ENCODE results near the gene NCF4. TPM values are rescaled to one million over a fixed set of nuclear protein-coding genes. Genes with fewer than 3 reads are reported as not detected.

NCF4 gene
- total and polyA plus RNA-seq, 2 donors (not counting 1 experiment from before 2014, with no cell fraction given): 118 to 175 TPM

- intact Hi-C loops (cut with micrococcal nuclease): no loop called here
- Histone ChIP-seq H4K20me1 (ENCODE audit: control insufficient read depth, insufficient read depth, low read length, poor library complexity, severe bottlenecking) (no peaks in the 10 kb centered on the region), H3K4me1 (ENCODE audit: control insufficient read depth in 2 of 2, insufficient read depth in 2 of 2, low read length in 2 of 2) (peaks cover 6 to 7% of the 10 kb centered on the region in 2 donors), H3K4me3 (ENCODE audit: control extremely low read depth in 1 of 5, extremely low read depth in 1 of 5, insufficient read depth in 1 of 5, low read depth in 2 of 5, low read length in 4 of 5) (no peak overlapping the region), H3K36me3 (replicated peaks in 1 of 2; ENCODE audit: control extremely low read depth in 1 of 2, control insufficient read depth in 1 of 2, extremely low read depth in 1 of 2, insufficient read depth in 2 of 2, low read length in 1 of 2) (no peaks in the 10 kb centered on the region), H2AFZ (ENCODE audit: insufficient read depth, low read depth, low read length, poor library complexity, severe bottlenecking) (no peak overlapping the region), H3K9me3 (ENCODE audit: control extremely low read depth in 1 of 3, control insufficient read depth in 2 of 3, insufficient read depth in 1 of 3, low read length in 2 of 3) (peaks cover 0 to 28% (median 28%) of the 10 kb centered on the region in 3 donors), H3K4me2 (replicated peaks; ENCODE audit: low read depth, low read length, poor library complexity, severe bottlenecking) (no peak overlapping the region), H3K27ac (ENCODE audit: low read length in 2 of 2) (no peak overlapping the region), H3K27me3 (replicated peaks in 1 of 4; ENCODE audit: control extremely low read depth in 1 of 4, control insufficient read depth in 3 of 4, insufficient read depth in 4 of 4, low read length in 3 of 4) (no peaks in the 10 kb centered on the region), H3K9ac (ENCODE audit: low read length) (no peak overlapping the region), H3K79me2 (ENCODE audit: control insufficient read depth, insufficient read depth, low read length) (no peaks in the 10 kb centered on the region)
- H3K4me1 Mint-ChIP-seq: peaks cover 9% of the 10 kb centered on the region
- CTCF ChIA-PET: no interaction called here
- no peak for TF ChIP-seq CTCF (IDR thresholded peaks at IDR 0.05)
- TF ChIP-seq EZH2 (IDR thresholded peaks at IDR 0.05; ENCODE audit: borderline replicate concordance, insufficient read depth, low read depth, low read length, poor library complexity, severe bottlenecking): no peak
- POLR2A ChIA-PET: interaction anchor here (0.7 kb wide), 1 partner anchor 24 kb away, joined by 8 read pairs; no protein-coding TSS in a partner anchor
- no peak overlapping the region for H3K27ac Mint-ChIP-seq
- no peak for ATAC-seq (ENCODE audit: low read depth)
- no peak for DNase-seq
- peaks cover 25% of the 10 kb centered on the region for H3K9me3 Mint-ChIP-seq (ENCODE audit: insufficient read depth)
- no CpG with 5 or more reads among the region's 5 CpGs for WGBS (ENCODE audit: insufficient coverage)
- peaks cover 12% of the 10 kb centered on the region for H3K27me3 Mint-ChIP-seq
- no peak overlapping the region for H3K4me3 Mint-ChIP-seq
Measured at GRCh38 chr22:36884349-36885158, 23.7 kb downstream of the NCF4 start.

DNA sequence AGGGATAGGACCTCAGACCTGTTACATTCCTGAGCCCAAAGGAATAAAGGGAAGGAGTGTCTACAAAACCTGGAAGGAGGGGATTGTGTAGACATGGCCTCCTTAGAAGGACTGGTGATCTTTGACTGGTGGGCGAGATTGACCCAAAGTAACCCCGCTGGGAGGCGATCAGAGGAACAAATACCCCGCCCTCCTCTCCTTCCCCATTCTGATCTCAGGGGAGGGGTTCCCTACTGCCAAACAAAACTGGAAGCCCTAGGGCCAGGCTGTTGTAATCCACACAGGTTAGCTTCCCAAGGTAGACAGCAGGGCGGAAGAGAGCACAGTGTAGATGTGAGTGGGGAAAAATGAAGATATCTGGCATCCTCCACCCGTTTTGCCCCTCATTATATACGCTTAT, 24.7 kb downstream of the NCF4 start:
- TF ChIP-seq EZH2 (IDR thresholded peaks at IDR 0.05; ENCODE audit: borderline replicate concordance, insufficient read depth, low read depth, low read length, poor library complexity, severe bottlenecking) (no peak), CTCF (IDR thresholded peaks at IDR 0.05) (no peak)
- no peak overlapping the region for H3K9ac ChIP-seq (ENCODE audit: low read length)
- H3K79me2 ChIP-seq (ENCODE audit: control insufficient read depth, insufficient read depth, low read length): no peaks in the 10 kb centered on the region
- intact Hi-C loops (cut with micrococcal nuclease): no loop called here
- H4K20me1 ChIP-seq (ENCODE audit: control insufficient read depth, insufficient read depth, low read length, poor library complexity, severe bottlenecking): no peaks in the 10 kb centered on the region
- Mint-ChIP-seq H3K4me1 (peaks cover 9% of the 10 kb centered on the region), H3K27ac (no peak overlapping the region), H3K9me3 (ENCODE audit: insufficient read depth) (peaks cover 15% of the 10 kb centered on the region), H3K4me3 (no peak overlapping the region), H3K27me3 (peaks cover 12% of the 10 kb centered on the region)
- WGBS (ENCODE audit: insufficient coverage): 100% methylated on average over 1 of the region's 7 CpGs
- H3K4me2 ChIP-seq (replicated peaks; ENCODE audit: low read depth, low read length, poor library complexity, severe bottlenecking): no peak overlapping the region
- ATAC-seq (ENCODE audit: low read depth): no peak
- peaks cover 6 to 7% of the 10 kb centered on the region in 2 donors for H3K4me1 ChIP-seq (ENCODE audit: control insufficient read depth in 2 of 2, insufficient read depth in 2 of 2, low read length in 2 of 2)
- ChIA-PET POLR2A (no interaction called here), CTCF (interaction anchor here (0.9 kb wide), 1 partner anchor 29 kb away, joined by 3 read pairs; no protein-coding TSS in a partner anchor)
- H3K36me3 ChIP-seq (replicated peaks in 1 of 2; ENCODE audit: control extremely low read depth in 1 of 2, control insufficient read depth in 1 of 2, extremely low read depth in 1 of 2, insufficient read depth in 2 of 2, low read length in 1 of 2): no peaks in the 10 kb centered on the region
- no peak overlapping the region for H2AFZ ChIP-seq (ENCODE audit: insufficient read depth, low read depth, low read length, poor library complexity, severe bottlenecking)
- no peak overlapping the region for H3K27ac ChIP-seq (ENCODE audit: low read length in 2 of 2)
- DNase-seq: no peak
- peaks cover 0 to 22% (median 22%) of the 10 kb centered on the region in 3 donors for H3K9me3 ChIP-seq (ENCODE audit: control extremely low read depth in 1 of 3, control insufficient read depth in 2 of 3, insufficient read depth in 1 of 3, low read length in 2 of 3)
- no peaks in the 10 kb centered on the region for H3K27me3 ChIP-seq (replicated peaks in 1 of 4; ENCODE audit: control extremely low read depth in 1 of 4, control insufficient read depth in 3 of 4, insufficient read depth in 4 of 4, low read length in 3 of 4)
- no peak overlapping the region for H3K4me3 ChIP-seq (ENCODE audit: control extremely low read depth in 1 of 5, extremely low read depth in 1 of 5, insufficient read depth in 1 of 5, low read depth in 2 of 5, low read length in 4 of 5)

All from B cell (primary cell).